IMR-90 (cell line): Measurements from ENCODE around the gene YPEL5.

ENCODE experiments used
- CEBPB ChIP-seq: IDR thresholded peaks from 2 replicates; pipeline ENCODE4 v1.6.1; 2012; ENCODE audit warnings: low read depth, low read length, improper control_type of control experiment
- MAZ ChIP-seq: IDR thresholded peaks from 2 replicates; pipeline ENCODE4 v1.6.1; 2012; ENCODE audit warnings: low read depth, mild to moderate bottlenecking, low read length, improper control_type of control experiment, moderate library complexity, borderline replicate concordance
- MXI1 ChIP-seq: IDR thresholded peaks from 2 replicates; pipeline ENCODE4 v1.6.1; 2012; ENCODE audit warnings: low read depth, mild to moderate bottlenecking, low read length, moderate library complexity, borderline replicate concordance
- RAD21 ChIP-seq: IDR thresholded peaks from 2 replicates; pipeline ENCODE4 v1.6.1; 2012; ENCODE audit warnings: low read length, improper control_type of control experiment
- TF ChIP-seq, protein P1 (sequence below): conservative IDR thresholded peaks from 2 replicates; pipeline ENCODE4 v1.5.1; 2012; ENCODE audit warnings: mild to moderate bottlenecking, low read depth, low read length, improper control_type of control experiment
- TF ChIP-seq, protein P2 (sequence below): fragments of 150-350 bp; IDR thresholded peaks from 2 replicates; pipeline ENCODE4 v1.6.1; 2017; ENCODE audit warnings: mild to moderate bottlenecking, antibody characterized with exemption, low read length, low read depth

DNA sequence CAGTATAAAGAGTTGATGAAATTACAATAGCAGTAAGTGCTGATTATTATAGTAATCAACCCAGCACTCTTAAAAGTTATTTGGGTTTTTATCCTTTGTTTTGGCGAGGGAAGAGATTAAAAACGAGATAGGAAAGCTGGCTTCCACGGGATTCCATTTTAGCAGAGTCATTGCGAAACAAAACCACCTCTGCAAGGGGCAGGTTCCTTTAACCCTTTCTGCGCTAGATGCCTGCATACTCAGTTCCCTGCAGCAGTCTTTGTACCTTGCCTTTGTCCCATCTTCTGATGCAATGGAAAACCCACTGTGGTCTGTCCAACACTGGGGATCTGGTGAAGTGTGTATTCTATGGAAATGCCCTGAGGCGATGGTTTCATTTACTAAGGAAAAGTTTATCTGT is 2.7 kb downstream of the YPEL5 start:
- TF ChIP-seq, protein P1, sequence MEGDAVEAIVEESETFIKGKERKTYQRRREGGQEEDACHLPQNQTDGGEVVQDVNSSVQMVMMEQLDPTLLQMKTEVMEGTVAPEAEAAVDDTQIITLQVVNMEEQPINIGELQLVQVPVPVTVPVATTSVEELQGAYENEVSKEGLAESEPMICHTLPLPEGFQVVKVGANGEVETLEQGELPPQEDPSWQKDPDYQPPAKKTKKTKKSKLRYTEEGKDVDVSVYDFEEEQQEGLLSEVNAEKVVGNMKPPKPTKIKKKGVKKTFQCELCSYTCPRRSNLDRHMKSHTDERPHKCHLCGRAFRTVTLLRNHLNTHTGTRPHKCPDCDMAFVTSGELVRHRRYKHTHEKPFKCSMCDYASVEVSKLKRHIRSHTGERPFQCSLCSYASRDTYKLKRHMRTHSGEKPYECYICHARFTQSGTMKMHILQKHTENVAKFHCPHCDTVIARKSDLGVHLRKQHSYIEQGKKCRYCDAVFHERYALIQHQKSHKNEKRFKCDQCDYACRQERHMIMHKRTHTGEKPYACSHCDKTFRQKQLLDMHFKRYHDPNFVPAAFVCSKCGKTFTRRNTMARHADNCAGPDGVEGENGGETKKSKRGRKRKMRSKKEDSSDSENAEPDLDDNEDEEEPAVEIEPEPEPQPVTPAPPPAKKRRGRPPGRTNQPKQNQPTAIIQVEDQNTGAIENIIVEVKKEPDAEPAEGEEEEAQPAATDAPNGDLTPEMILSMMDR, result no peak
- peak; percentile 81 for TF ChIP-seq CEBPB
- no peak for TF ChIP-seq RAD21
- no peak for TF ChIP-seq MAZ
- TF ChIP-seq MXI1, result no peak
- TF ChIP-seq, protein P2, sequence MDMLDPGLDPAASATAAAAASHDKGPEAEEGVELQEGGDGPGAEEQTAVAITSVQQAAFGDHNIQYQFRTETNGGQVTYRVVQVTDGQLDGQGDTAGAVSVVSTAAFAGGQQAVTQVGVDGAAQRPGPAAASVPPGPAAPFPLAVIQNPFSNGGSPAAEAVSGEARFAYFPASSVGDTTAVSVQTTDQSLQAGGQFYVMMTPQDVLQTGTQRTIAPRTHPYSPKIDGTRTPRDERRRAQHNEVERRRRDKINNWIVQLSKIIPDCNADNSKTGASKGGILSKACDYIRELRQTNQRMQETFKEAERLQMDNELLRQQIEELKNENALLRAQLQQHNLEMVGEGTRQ, result no peak
